ENCODE data around the gene EMC9. TPM values are rescaled to one million over a fixed set of nuclear protein-coding genes. Genes with fewer than 3 reads are reported as not detected.

Gene EMC9
- total and polyA plus RNA-seq, 2 of the 8 experiments (the other 6 are each of a cell fraction or from before 2014, with no cell fraction given): 38.4 to 47.2 TPM

- Histone ChIP-seq H3K9ac (replicated peaks in 1 of 4; ENCODE audit: extremely low read depth in 1 of 4, low read depth in 3 of 4, low read length in 3 of 4) (0 out of 7 replicates have a peak overlapping the region, but pooled peaks of 2 of the 4 experiments have one; percentile 4 to 13), H3K18ac (ENCODE audit: extremely low read depth, low read length) (no peak overlapping the region)
- POLR2A ChIA-PET (ENCODE audit: partially characterized antibody): interaction anchor here (0.6 to 9.3 kb wide), 13 partner anchors 7 to 130 kb away, joined by 3 to 158 read pairs (median 4); partner anchors contain the start of genes CHMP4A, IRF9, PCK2 and PSME2
Observed at GRCh38 chr14:24187539-24187915, 46.1 kb upstream of the EMC9 start.

More at GRCh38 chr14:24187539-24187915, 46.1 kb upstream of the EMC9 start:
- H3K23ac ChIP-seq (ENCODE audit: insufficient read length): no peak overlapping the region
- 97% methylated on average over 2 of the region's 2 CpGs; no CpG with 5 or more reads in 1 of the 2 experiments for WGBS, 2 experiments (ENCODE audit: extremely low coverage in 1 of 2, insufficient coverage in 1 of 2, insufficient read length in 1 of 2, insufficient replicate concordance in 2 of 2, low coverage in 1 of 2, low lambda C conversion rate in 2 of 2, missing lambda C conversion rate in 1 of 2)
- peaks cover 13 to 45% (median 38%) of the 10 kb centered on the region in 4 experiments; a peak in 7 of 8 replicates for H3K36me3 ChIP-seq (ENCODE audit: control insufficient read depth in 2 of 4, insufficient read depth in 4 of 4, low read length in 3 of 4)
- H4K5ac ChIP-seq (ENCODE audit: insufficient read length, low read depth, low read length): no peak overlapping the region
- H4K20me1 ChIP-seq (replicated peaks in 1 of 2; ENCODE audit: control insufficient read depth in 1 of 2, insufficient read depth in 2 of 2, low read length in 2 of 2): peaks cover 0 to 16% of the 10 kb centered on the region in 2 experiments
- H3K4ac ChIP-seq (replicated peaks; ENCODE audit: insufficient read length, low read depth, low read length): no peak overlapping the region
- peaks cover 12% of the 10 kb centered on the region for H3K79me1 ChIP-seq (ENCODE audit: low read depth, low read length)
- H2BK5ac ChIP-seq (ENCODE audit: low read depth, low read length): no peak overlapping the region
- H3K4me2 ChIP-seq (ENCODE audit: insufficient read depth in 1 of 2, low read depth in 2 of 2, low read length in 2 of 2): peak overlapping the region; percentile 70 to 85
- no peak overlapping the region for H2BK20ac ChIP-seq (ENCODE audit: low read length)
- no peak for DNase-seq (ENCODE audit: low read depth in 1 of 2, low spot score in 2 of 2)
- no peak overlapping the region for H2BK12ac ChIP-seq (ENCODE audit: low read depth, low read length)
- no peak overlapping the region for H3K56ac ChIP-seq (replicated peaks; ENCODE audit: insufficient read length, low read depth, low read length)
- H3K23me2 ChIP-seq (ENCODE audit: low read depth, low read length): peaks cover 5% of the 10 kb centered on the region
- H3K4me1 ChIP-seq (replicated peaks in 1 of 4; ENCODE audit: control insufficient read depth in 3 of 4, insufficient read depth in 4 of 4, low read length in 3 of 4): peaks cover 0 to 7% (median 4%) of the 10 kb centered on the region in 4 experiments; a peak in 6 of 7 replicates
- H3K79me2 ChIP-seq (ENCODE audit: control insufficient read depth in 1 of 2, insufficient read depth in 2 of 2, low read length in 2 of 2): peaks cover 0 to 13% of the 10 kb centered on the region in 2 experiments; a peak in 2 of 4 replicates
- H2AK5ac ChIP-seq (ENCODE audit: low read depth, low read length): no peak overlapping the region
- no peaks in the 10 kb centered on the region for H3K9me3 ChIP-seq (ENCODE audit: insufficient read depth in 2 of 2, low read depth in 1 of 2, low read length in 1 of 2)
- no peak overlapping the region for H2AFZ ChIP-seq (ENCODE audit: low read length)
- no peak overlapping the region for H2BK15ac ChIP-seq (ENCODE audit: low read length)
- no peak overlapping the region for H4K8ac ChIP-seq (ENCODE audit: extremely low read depth, insufficient read depth, low read length)
- TF ChIP-seq SP4 (IDR thresholded peaks at IDR 0.05; ENCODE audit: low read length) (no peak), SRF (IDR thresholded peaks at IDR 0.05; ENCODE audit: low read depth, low read length) (no peak), NANOG (IDR thresholded peaks at IDR 0.05; ENCODE audit: insufficient read depth, low read depth, low read length, poor library complexity, severe bottlenecking) (no peak), POLR2A (IDR thresholded peaks at IDR 0.05; ENCODE audit: control extremely low read depth in 1 of 2, low read depth in 2 of 2, low read length in 2 of 2) (no peak), USF2 (IDR thresholded peaks at IDR 0.05; ENCODE audit: low read length) (no peak), SP2 (IDR thresholded peaks at IDR 0.05; ENCODE audit: low read length) (no peak), JUND (IDR thresholded peaks at IDR 0.05; ENCODE audit: low read length) (no peak), CHD1 (IDR thresholded peaks at IDR 0.05; ENCODE audit: low read depth, low read length) (no peak)
- CTCF ChIA-PET (ENCODE audit: partially characterized antibody): interaction anchor here (0.7 to 4.1 kb wide), 6 partner anchors 27 to 145 kb away, joined by 3 to 16 read pairs (median 4); partner anchors contain the start of genes DCAF11, IRF9 and NRL
- FAIRE-seq: no peak
- no peaks in the 10 kb centered on the region for H3K27me3 ChIP-seq (replicated peaks in 1 of 4; ENCODE audit: control insufficient read depth in 3 of 4, extremely low read depth in 1 of 4, insufficient read depth in 3 of 4, low read length in 3 of 4)
- no peak overlapping the region for H4K91ac ChIP-seq (replicated peaks; ENCODE audit: insufficient read length, low read length)
- H3K4me3 ChIP-seq (ENCODE audit: extremely low read depth in 1 of 4, insufficient read depth in 2 of 4, low read depth in 3 of 4, low read length in 4 of 4): peak overlapping the region; percentile 75 to 91 (median 87); a peak in 7 of 8 replicates
- no peak overlapping the region for H3K27ac ChIP-seq (ENCODE audit: low read depth, low read length)
- no peak overlapping the region for H2BK120ac ChIP-seq (replicated peaks; ENCODE audit: low read depth, low read length)
- H3K14ac ChIP-seq (ENCODE audit: insufficient read length): no peak overlapping the region

Measured in H1 (cell line).